BLaER1 treated with 17β-estradiol and CSF1 and Interleukin-3, amounts not matched to agents 10 nM and 100 nM (cell line): Measurements from ENCODE around the gene OR7G1.

Experiments used
- H3K27ac ChIP-seq, 11 experiments: shearing (Covaris generic); formaldehyde crosslinking; 2 replicates each; pipeline ENCODE4 v1.8.1; 2022
- H3K27me3 ChIP-seq, 11 experiments: shearing (Covaris generic); formaldehyde crosslinking; 2 replicates each; pipeline ENCODE4 v1.8.1; 2022
- H3K36me3 ChIP-seq, 11 experiments: shearing (Covaris generic); formaldehyde crosslinking; 2 replicates each; pipeline ENCODE4 v1.8.1; 2022
- H3K4me1 ChIP-seq, 10 experiments: shearing (Covaris generic); formaldehyde crosslinking; 2 replicates each; pipeline ENCODE4 v1.8.1; 2022
- H3K4me2 ChIP-seq, 11 experiments: shearing (Covaris generic); formaldehyde crosslinking; 2 replicates each; pipeline ENCODE4 v1.8.1; 2022
- H3K4me3 ChIP-seq, 10 experiments: shearing (Covaris generic); formaldehyde crosslinking; 2 replicates each; pipeline ENCODE4 v1.8.1; 2022
- H3K9ac ChIP-seq, 11 experiments: shearing (Covaris generic); formaldehyde crosslinking; 2 replicates each; pipeline ENCODE4 v1.8.1; 2022
- H3K9me3 ChIP-seq, 11 experiments: shearing (Covaris generic); formaldehyde crosslinking; replicated peaks in 1 of 11; 2 replicates each; pipeline ENCODE4 v1.8.1; 2022
- H4K20me1 ChIP-seq, 11 experiments: shearing (Covaris generic); formaldehyde crosslinking; 2 replicates each; pipeline ENCODE4 v1.8.1; 2022
- Cebpa-rat ChIP-seq, 11 experiments: shearing (Covaris generic); IDR thresholded peaks; 2 replicates each; pipeline ENCODE4 v1.8.1; 2022

The OR7G1 gene

GRCh38 chr19:9128171-9128570 lies 12.6 kb upstream of the OR7G1 start:
- H4K20me1 ChIP-seq: no peaks in the 10 kb centered on the region
- H3K4me2 ChIP-seq: peak overlapping the region in 4 of 11 experiments; percentile 6 to 57 (median 46); a peak in 6 of 22 replicates
- H3K27me3 ChIP-seq: no peaks in the 10 kb centered on the region
- no peak overlapping the region for H3K4me3 ChIP-seq
- no peak overlapping the region for H3K9ac ChIP-seq
- no peak for TF ChIP-seq Cebpa-rat (IDR thresholded peaks at IDR 0.05)
- peaks cover 17 to 29% (median 21%) of the 10 kb centered on the region in 10 experiments for H3K4me1 ChIP-seq
- H3K9me3 ChIP-seq: no peaks in the 10 kb centered on the region
- H3K36me3 ChIP-seq: no peaks in the 10 kb centered on the region
- H3K27ac ChIP-seq: no peak overlapping the region

- no peaks in the 10 kb centered on the region for H4K20me1 ChIP-seq
- no peaks in the 10 kb centered on the region; a peak in 1 of 22 replicates for H3K9me3 ChIP-seq
- no peaks in the 10 kb centered on the region for H3K27me3 ChIP-seq
- TF ChIP-seq Cebpa-rat (IDR thresholded peaks at IDR 0.05): no peak
- H3K9ac ChIP-seq: no peak within 1 kb of the TSS
- no peak within 1 kb of the TSS for H3K4me3 ChIP-seq
- H3K27ac ChIP-seq: no peak within 1 kb of the TSS
- H3K4me2 ChIP-seq: no peak within 1 kb of the TSS
- H3K36me3 ChIP-seq: no peaks in the 10 kb centered on the region
- H3K4me1 ChIP-seq: peaks cover 17 to 29% (median 20%) of the 10 kb centered on the region in 10 experiments
Observed at GRCh38 chr19:9126900-9127405, 11.4 kb upstream of the OR7G1 start, which contains the start of gene OR7G3. Gene OR7G3 (minus strand): TSS chr19:9126950. CDS start chr19:9126950, 0 bp downstream.

- no peak for TF ChIP-seq Cebpa-rat (IDR thresholded peaks at IDR 0.05)
- no peak overlapping the region for H3K27ac ChIP-seq
- H3K4me3 ChIP-seq: no peak overlapping the region
Observed at GRCh38 chr19:9116547-9116946, 984 bp upstream of the OR7G1 start.

GRCh38 chr19:9109959-9110358 lies 5.6 kb downstream of the OR7G1 start:
- no peak for TF ChIP-seq Cebpa-rat (IDR thresholded peaks at IDR 0.05)
- Histone ChIP-seq H3K9ac (no peak overlapping the region), H3K9me3 (no peaks in the 10 kb centered on the region), H3K27ac (no peak overlapping the region), H3K4me3 (no peak overlapping the region), H3K4me2 (no peak overlapping the region), H3K36me3 (no peaks in the 10 kb centered on the region), H3K4me1 (no peaks in the 10 kb centered on the region), H3K27me3 (no peaks in the 10 kb centered on the region), H4K20me1 (no peaks in the 10 kb centered on the region)

More at GRCh38 chr19:9116547-9116946, 984 bp upstream of the OR7G1 start:
- Histone ChIP-seq H3K27me3 (no peaks in the 10 kb centered on the region), H4K20me1 (no peaks in the 10 kb centered on the region), H3K9ac (no peak overlapping the region), H3K4me1 (no peaks in the 10 kb centered on the region), H3K36me3 (no peaks in the 10 kb centered on the region), H3K4me2 (no peak overlapping the region), H3K9me3 (peaks cover 0 to 10% (median 0%) of the 10 kb centered on the region in 11 experiments; a peak in 3 of 22 replicates)

- Histone ChIP-seq H3K9ac (no peak within 1 kb of the TSS), H3K27ac (no peak within 1 kb of the TSS), H3K27me3 (no peaks in the 10 kb centered on the region), H4K20me1 (no peaks in the 10 kb centered on the region), H3K9me3 (no peaks in the 10 kb centered on the region), H3K4me3 (no peak within 1 kb of the TSS), H3K36me3 (no peaks in the 10 kb centered on the region), H3K4me1 (no peaks in the 10 kb centered on the region), H3K4me2 (no peak within 1 kb of the TSS)
- TF ChIP-seq Cebpa-rat (IDR thresholded peaks at IDR 0.05): no peak
Observed at GRCh38 chr19:9107375-9107774, 8.2 kb downstream of the OR7G1 start, which contains the start of gene OR7G2. Gene OR7G2 (minus strand): TSS chr19:9107475. CDS start chr19:9103243, 4,232 bp downstream.

- Histone ChIP-seq H3K4me2 (no peak within 1 kb of the TSS), H3K9me3 (no peaks in the 10 kb centered on the region), H3K4me3 (no peak within 1 kb of the TSS), H4K20me1 (no peaks in the 10 kb centered on the region; a peak in 1 of 22 replicates), H3K36me3 (no peaks in the 10 kb centered on the region), H3K27ac (no peak within 1 kb of the TSS), H3K4me1 (no peaks in the 10 kb centered on the region), H3K27me3 (no peaks in the 10 kb centered on the region), H3K9ac (no peak within 1 kb of the TSS)
- TF ChIP-seq Cebpa-rat (IDR thresholded peaks at IDR 0.05): no peak
Observed at GRCh38 chr19:9086761-9087160, 28.8 kb downstream of the OR7G1 start, which contains the start of gene OR1M1. Gene OR1M1 (plus strand): TSS chr19:9087061. CDS start chr19:9093245, 6,184 bp downstream.

DNA sequence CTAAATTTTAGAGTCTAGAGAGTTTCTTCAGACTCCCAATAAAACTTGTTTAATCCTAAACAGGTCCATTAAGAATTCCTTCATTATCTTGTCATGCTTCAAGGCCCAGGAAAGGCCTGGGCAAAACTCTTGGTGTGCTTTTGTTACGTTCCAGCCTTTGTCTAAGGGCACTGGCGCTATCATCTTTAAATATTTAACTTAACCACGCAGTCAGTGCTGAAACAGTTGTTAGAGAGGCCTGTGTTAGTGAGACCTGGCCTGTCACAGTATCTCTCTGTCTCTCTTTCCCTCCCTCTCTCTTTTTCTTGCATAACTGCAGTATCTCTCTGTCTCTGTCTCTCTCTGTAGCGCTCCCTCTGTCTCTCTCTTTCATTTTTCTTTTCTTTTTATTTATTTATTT lies 36.9 kb downstream of the OR7G1 start:
- H3K9me3 ChIP-seq: no peaks in the 10 kb centered on the region
- H3K9ac ChIP-seq: no peak overlapping the region
- H4K20me1 ChIP-seq: no peaks in the 10 kb centered on the region; a peak in 1 of 22 replicates
- H3K27ac ChIP-seq: no peak overlapping the region
- peaks cover 0 to 13% (median 10%) of the 10 kb centered on the region in 10 experiments; a peak in 13 of 20 replicates for H3K4me1 ChIP-seq
- TF ChIP-seq Cebpa-rat (IDR thresholded peaks at IDR 0.05): no peak
- H3K27me3 ChIP-seq: no peaks in the 10 kb centered on the region
- H3K36me3 ChIP-seq: no peaks in the 10 kb centered on the region
- no peak overlapping the region for H3K4me3 ChIP-seq
- H3K4me2 ChIP-seq: no peak overlapping the region

GRCh38 chr19:9076901-9077300 lies 38.7 kb downstream of the OR7G1 start:
- H3K36me3 ChIP-seq: no peaks in the 10 kb centered on the region
- H3K4me3 ChIP-seq: no peak overlapping the region
- H3K9me3 ChIP-seq: no peaks in the 10 kb centered on the region
- TF ChIP-seq Cebpa-rat (IDR thresholded peaks at IDR 0.05): no peak
- H3K9ac ChIP-seq: no peak overlapping the region
- H3K27ac ChIP-seq: no peak overlapping the region
- H3K27me3 ChIP-seq: no peaks in the 10 kb centered on the region
- H3K4me2 ChIP-seq: no peak overlapping the region
- peaks cover 0 to 13% (median 10%) of the 10 kb centered on the region in 10 experiments; a peak in 13 of 20 replicates for H3K4me1 ChIP-seq
- H4K20me1 ChIP-seq: no peaks in the 10 kb centered on the region

GRCh38 chr19:9075064-9075949 lies 40.3 kb downstream of the OR7G1 start:
- no peak for TF ChIP-seq Cebpa-rat (IDR thresholded peaks at IDR 0.05)
- H3K27ac ChIP-seq: peak overlapping the region in 2 of 11 experiments; percentile 20 to 29; a peak in 3 of 22 replicates

More at GRCh38 chr19:9075064-9075949, 40.3 kb downstream of the OR7G1 start:
- Histone ChIP-seq H3K27me3 (no peaks in the 10 kb centered on the region), H4K20me1 (no peaks in the 10 kb centered on the region), H3K4me1 (peaks cover 0 to 13% (median 10%) of the 10 kb centered on the region in 10 experiments; a peak in 13 of 20 replicates), H3K4me3 (no peak overlapping the region), H3K9me3 (no peaks in the 10 kb centered on the region), H3K36me3 (no peaks in the 10 kb centered on the region), H3K9ac (no peak overlapping the region), H3K4me2 (peak overlapping the region in 8 of 11 experiments; percentile 25 to 62 (median 42); a peak in 14 of 22 replicates)
